Measurements from ENCODE around the gene DHRS4L2.

- no peak for TF ChIP-seq POLR2A (IDR thresholded peaks at IDR 0.05)
- TF ChIP-seq, protein P1, sequence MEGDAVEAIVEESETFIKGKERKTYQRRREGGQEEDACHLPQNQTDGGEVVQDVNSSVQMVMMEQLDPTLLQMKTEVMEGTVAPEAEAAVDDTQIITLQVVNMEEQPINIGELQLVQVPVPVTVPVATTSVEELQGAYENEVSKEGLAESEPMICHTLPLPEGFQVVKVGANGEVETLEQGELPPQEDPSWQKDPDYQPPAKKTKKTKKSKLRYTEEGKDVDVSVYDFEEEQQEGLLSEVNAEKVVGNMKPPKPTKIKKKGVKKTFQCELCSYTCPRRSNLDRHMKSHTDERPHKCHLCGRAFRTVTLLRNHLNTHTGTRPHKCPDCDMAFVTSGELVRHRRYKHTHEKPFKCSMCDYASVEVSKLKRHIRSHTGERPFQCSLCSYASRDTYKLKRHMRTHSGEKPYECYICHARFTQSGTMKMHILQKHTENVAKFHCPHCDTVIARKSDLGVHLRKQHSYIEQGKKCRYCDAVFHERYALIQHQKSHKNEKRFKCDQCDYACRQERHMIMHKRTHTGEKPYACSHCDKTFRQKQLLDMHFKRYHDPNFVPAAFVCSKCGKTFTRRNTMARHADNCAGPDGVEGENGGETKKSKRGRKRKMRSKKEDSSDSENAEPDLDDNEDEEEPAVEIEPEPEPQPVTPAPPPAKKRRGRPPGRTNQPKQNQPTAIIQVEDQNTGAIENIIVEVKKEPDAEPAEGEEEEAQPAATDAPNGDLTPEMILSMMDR (IDR thresholded peaks at IDR 0.05), result no peak
- TF ChIP-seq EP300 (IDR thresholded peaks at IDR 0.05), result no peak
- no peak for TF ChIP-seq POLR2AphosphoS5 (IDR thresholded peaks at IDR 0.05)
These were observed 65.6 kb downstream of the DHRS4L2 start for GRCh38 chr14:24054324-24054641.

Measured in sigmoid colon (tissue), 4 donors.